Spinal cord (tissue), 10 donors: ENCODE measurements around the gene PDE4D. TPM values are rescaled to one million over a fixed set of nuclear protein-coding genes. Genes with fewer than 3 reads are reported as not detected.

Experiments used
- DNase-seq, 6 donors: peaks; one replicate each; pipeline versions ENCODE4 v3.0.0 to v3.0.0-alpha.2; 2013 to 2015; ENCODE audit warnings: low spot score in 6 of 6, low read depth in 4 of 6
- H3K27ac ChIP-seq: one replicate; pipeline ENCODE4 v1.5.1; 2013; ENCODE audit warnings: low read depth, low read length, control low read depth
- H3K27me3 ChIP-seq: one replicate; pipeline ENCODE4 v1.6.1; 2013; ENCODE audit warnings: low read length; ENCODE audit not compliant: control insufficient read depth, insufficient read depth
- H3K36me3 ChIP-seq: one replicate; pipeline ENCODE4 v1.6.1; 2013; ENCODE audit warnings: low read length; ENCODE audit not compliant: control insufficient read depth, insufficient read depth
- H3K4me1 ChIP-seq: one replicate; pipeline ENCODE4 v1.6.1; 2013; ENCODE audit warnings: low read length; ENCODE audit not compliant: control insufficient read depth, insufficient read depth
- H3K4me3 ChIP-seq: one replicate; pipeline ENCODE4 v1.5.1; 2013; ENCODE audit warnings: low read depth, low read length, control low read depth
- H3K9me3 ChIP-seq: one replicate; pipeline ENCODE4 v1.6.1; 2013; ENCODE audit warnings: low read length; ENCODE audit not compliant: control insufficient read depth, insufficient read depth
- WGBS: methylation state at CpG from one replicate; pipeline ENCODE4 v1.1.5; 2013; ENCODE audit warnings: missing lambda C conversion rate; ENCODE audit not compliant: insufficient coverage; 5-methylcytosine and 5-hydroxymethylcytosine counted together
- polyA plus RNA-seq, 2 donors: library from polyadenylated mRNA; unstranded; fragments of 120-200 nt; gene quantifications; one replicate each; pipeline ENCODE4 v1.2.1, GENCODE V29; 2013; ENCODE audit not compliant: insufficient read length in 2 of 2
- total RNA-seq, 2 donors: library from RNA; depleted of rRNA in 1 of 2; stranded (reverse); fragments of 120-200 nt in 1 of 2; fragments of >200 nt in 1 of 2; gene quantifications; one replicate each; pipeline versions ENCODE4 v1.2.3 to v1.2.4, GENCODE V29; 2013 to 2014
- donor health status: healthy.

PDE4D gene
- total and polyA plus RNA-seq, 4 donors = 16.1 to 84.0 (median 37.0) TPM

GRCh38 chr5:59593439-59594007 lies 300.0 kb downstream of the PDE4D start:
- Histone ChIP-seq H3K27ac (no peak overlapping the region), H3K27me3 (no peaks in the 10 kb centered on the region), H3K36me3 (no peaks in the 10 kb centered on the region), H3K4me3 (no peak overlapping the region), H3K4me1 (no peaks in the 10 kb centered on the region), H3K9me3 (no peaks in the 10 kb centered on the region)
- no peak for DNase-seq
- no CpG with 5 or more reads among the region's 2 CpGs for WGBS

- Histone ChIP-seq H3K36me3 (no peaks in the 10 kb centered on the region), H3K9me3 (no peaks in the 10 kb centered on the region), H3K27me3 (no peaks in the 10 kb centered on the region), H3K4me1 (no peaks in the 10 kb centered on the region), H3K4me3 (no peak overlapping the region), H3K27ac (no peak overlapping the region)
- DNase-seq = no peak
- WGBS = 66% methylated on average over 3 of the region's 3 CpGs
Measured at GRCh38 chr5:59592101-59592500, 301.4 kb downstream of the PDE4D start.

- Histone ChIP-seq H3K4me1 (no peaks in the 10 kb centered on the region), H3K27me3 (no peaks in the 10 kb centered on the region), H3K9me3 (no peaks in the 10 kb centered on the region), H3K36me3 (no peaks in the 10 kb centered on the region), H3K4me3 (no peak overlapping the region), H3K27ac (no peak overlapping the region)
- no peak for DNase-seq
Measured at GRCh38 chr5:59591162-59591561, 302.4 kb downstream of the PDE4D start.

GRCh38 chr5:59588922-59589321 lies 304.6 kb downstream of the PDE4D start:
- Histone ChIP-seq H3K4me3 (no peak overlapping the region), H3K36me3 (no peaks in the 10 kb centered on the region), H3K4me1 (no peaks in the 10 kb centered on the region), H3K27ac (no peak overlapping the region), H3K27me3 (no peaks in the 10 kb centered on the region), H3K9me3 (no peaks in the 10 kb centered on the region)
- no peak for DNase-seq

- Histone ChIP-seq H3K36me3 (no peaks in the 10 kb centered on the region), H3K27me3 (no peaks in the 10 kb centered on the region), H3K9me3 (no peaks in the 10 kb centered on the region), H3K27ac (peak overlapping the region; percentile 86), H3K4me1 (peaks cover 2% of the 10 kb centered on the region), H3K4me3 (peak overlapping the region; percentile 63)
- WGBS = 0% methylated on average over 12 of the region's 17 CpGs
- DNase-seq = peak; percentile 84 to 99 (median 88)
Measured at GRCh38 chr5:59587489-59588337, 305.8 kb downstream of the PDE4D start.

DNA sequence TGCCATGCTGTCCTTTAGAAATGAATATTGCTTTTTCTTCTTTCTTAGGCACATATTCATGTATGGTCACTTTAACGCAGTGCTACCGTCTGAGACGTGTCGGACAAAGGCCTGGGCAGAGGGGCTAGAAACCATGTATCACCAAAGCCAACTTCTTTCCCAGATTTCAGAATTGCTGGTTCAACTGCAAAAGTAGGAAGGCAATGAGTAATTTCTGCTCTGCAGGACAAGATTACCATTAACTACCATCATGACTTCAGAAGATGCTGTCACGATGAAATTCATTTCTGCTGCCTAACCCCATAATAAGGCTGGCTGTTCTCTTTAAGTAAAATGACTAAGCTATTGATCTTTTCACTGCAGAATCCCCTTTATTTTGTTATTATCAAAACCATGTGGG lies 306.7 kb downstream of the PDE4D start:
- H3K9me3 ChIP-seq = no peaks in the 10 kb centered on the region
- no peaks in the 10 kb centered on the region for H3K36me3 ChIP-seq
- WGBS = 10% methylated on average over 4 of the region's 5 CpGs
- H3K27ac ChIP-seq = peak overlapping the region; percentile 86
- H3K4me1 ChIP-seq = peaks cover 3% of the 10 kb centered on the region
- H3K27me3 ChIP-seq = no peaks in the 10 kb centered on the region
- peak overlapping the region; percentile 63 for H3K4me3 ChIP-seq
- peak in 2 of 6 donors; percentile 47 to 68 for DNase-seq

GRCh38 chr5:59584858-59585846 lies 308.4 kb downstream of the PDE4D start:
- Histone ChIP-seq H3K9me3 (no peaks in the 10 kb centered on the region), H3K27me3 (no peaks in the 10 kb centered on the region), H3K4me3 (peak overlapping the region; percentile 63), H3K27ac (peak overlapping the region; percentile 27), H3K36me3 (no peaks in the 10 kb centered on the region), H3K4me1 (peaks cover 3% of the 10 kb centered on the region)
- DNase-seq = peak in 2 of 6 donors; percentile 61 to 72
- WGBS = 43% methylated on average over 5 of the region's 6 CpGs

DNA sequence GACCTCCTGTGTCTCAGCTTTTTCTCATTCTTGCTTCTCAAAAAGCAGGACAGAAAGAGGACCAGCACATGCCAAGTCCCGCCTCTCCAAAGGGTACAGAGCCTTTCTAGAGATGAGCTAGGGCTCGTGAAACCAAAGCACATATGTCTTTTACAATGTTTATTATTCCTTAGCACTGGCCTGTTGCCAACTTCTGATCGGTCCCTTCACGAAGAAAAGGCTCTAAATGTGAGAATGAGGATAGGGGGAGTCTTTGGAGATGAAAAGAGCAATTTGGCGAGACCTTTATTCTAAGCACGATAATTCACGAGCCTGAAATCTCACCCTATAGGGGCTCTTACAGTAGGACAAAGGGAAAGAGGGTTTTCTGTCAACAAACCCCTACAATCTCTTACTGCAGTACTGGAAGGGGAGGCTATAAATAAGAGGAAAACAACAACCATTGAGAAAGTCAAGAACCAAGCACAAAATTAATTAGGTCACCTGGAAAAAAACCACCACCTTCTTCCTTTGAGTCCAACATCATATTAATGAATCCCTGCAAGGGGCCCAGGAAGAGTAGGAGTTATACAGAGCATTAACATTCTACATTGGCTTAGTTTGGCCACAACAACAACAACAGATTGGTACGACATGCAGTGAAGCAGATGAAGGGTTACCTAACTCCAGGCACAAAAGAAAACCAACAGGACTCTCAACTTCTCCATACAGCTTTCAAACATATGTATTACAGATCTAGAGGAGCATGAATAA lies 309.5 kb downstream of the PDE4D start:
- 0% methylated on average over 1 of the region's 8 CpGs for WGBS
- Histone ChIP-seq H3K4me3 (peak overlapping the region; percentile 63), H3K36me3 (no peaks in the 10 kb centered on the region), H3K27me3 (no peaks in the 10 kb centered on the region), H3K9me3 (no peaks in the 10 kb centered on the region), H3K27ac (peak overlapping the region; percentile 17), H3K4me1 (peaks cover 3% of the 10 kb centered on the region)
- peak in 2 of 6 donors; percentile 73 to 78 for DNase-seq
